Body of pancreas (tissue), 4 donors: Measurements from ENCODE around the gene OPRL1. TPM values are rescaled to one million over a fixed set of nuclear protein-coding genes. Genes with fewer than 3 reads are reported as not detected.

Experiments
- ATAC-seq: fragments of 150-250 bp; one replicate; pipeline ENCODE4 v1.9.1; 2016
- DNase-seq, 4 donors: peaks; one replicate each; pipeline ENCODE4 v3.0.0-alpha.2; 2019
- H3K27ac ChIP-seq, 4 donors: fragments of 200-600 bp; sonication (generic); 1 replicate in 3 of 4; 2 replicates in 1 of 4; pipeline versions ENCODE4 v1.5.1 to v1.6.1; 2016 to 2019; ENCODE audit warnings: mild to moderate bottlenecking in 1 of 4, mixed read lengths in 1 of 4, moderate library complexity in 1 of 4
- H3K27me3 ChIP-seq, 2 donors: fragments of 200-600 bp; sonication (generic); one replicate each; pipeline ENCODE4 v1.6.0; 2016; ENCODE audit warnings: mild to moderate bottlenecking in 1 of 2
- H3K36me3 ChIP-seq, 2 donors: fragments of 200-600 bp; sonication (generic); replicated peaks in 1 of 2; 2 replicates each; pipeline ENCODE4 v1.5.1; 2016; ENCODE audit warnings: low read depth in 2 of 2; ENCODE audit not compliant: insufficient read depth in 1 of 2
- H3K4me1 ChIP-seq: fragments of 200-600 bp; sonication (generic); one replicate; pipeline ENCODE4 v1.6.0; 2016
- H3K4me3 ChIP-seq, 2 donors: fragments of 200-600 bp; sonication (generic); 1 replicate in 1 of 2; 2 replicates in 1 of 2; pipeline ENCODE4 v1.5.1; 2016 to 2019
- H3K9me3 ChIP-seq, 3 donors: fragments of 200-600 bp; sonication (generic); 1 replicate in 2 of 3; 2 replicates in 1 of 3; pipeline ENCODE4 v1.5.1; 2016
- CTCF ChIP-seq, 7 experiments: fragments of 450-650 bp in 4 of 7; fragments of 200-600 bp in 3 of 7; sonication (generic) in 3 of 7; IDR thresholded peaks; one replicate each; pipeline ENCODE4 v1.5.1; 2016 to 2019; ENCODE audit warnings: antibody characterized with exemption in 7 of 7
- POLR2A ChIP-seq, 3 donors: fragments of 450-650 bp; IDR thresholded peaks; one replicate each; pipeline ENCODE4 v1.6.1; 2016; ENCODE audit warnings: antibody characterized with exemption in 3 of 3, mild to moderate bottlenecking in 2 of 3
- WGBS, 2 donors: methylation state at CpG; one replicate each; pipeline ENCODE4 v1.1.5; 2017; 5-methylcytosine and 5-hydroxymethylcytosine counted together
- intact Hi-C: fragments of 100-400 bp; cut with DNase I; formaldehyde crosslinking; loops from one replicate; pipeline ENCODE4 v1.15.1; 2023
- total RNA-seq, 2 donors: library from RNA; depleted of rRNA; stranded (reverse); fragments of >200 nt; gene quantifications; one replicate each; pipeline ENCODE4 v1.1.0, GENCODE V29; 2016

The OPRL1 gene
- total RNA-seq, 2 donors from 2014 or later: 1.0 to 2.6 TPM

- Histone ChIP-seq H3K4me1 (no peaks in the 10 kb centered on the region), H3K4me3 (no peak overlapping the region), H3K27ac (no peak overlapping the region), H3K27me3 (no peaks in the 10 kb centered on the region), H3K36me3 (no peaks in the 10 kb centered on the region), H3K9me3 (no peaks in the 10 kb centered on the region)
- intact Hi-C loops: no loop called here
- 18 to 21% methylated on average over 10 to 16 of the region's 16 CpGs for WGBS, 2 donors
- DNase-seq (no peak), ATAC-seq (no peak)
- no peak for TF ChIP-seq POLR2A (IDR thresholded peaks at IDR 0.05)
- TF ChIP-seq CTCF (IDR thresholded peaks at IDR 0.05): no peak
Measured at GRCh38 chr20:64091770-64092169, 11.9 kb downstream of the OPRL1 start.

DNA sequence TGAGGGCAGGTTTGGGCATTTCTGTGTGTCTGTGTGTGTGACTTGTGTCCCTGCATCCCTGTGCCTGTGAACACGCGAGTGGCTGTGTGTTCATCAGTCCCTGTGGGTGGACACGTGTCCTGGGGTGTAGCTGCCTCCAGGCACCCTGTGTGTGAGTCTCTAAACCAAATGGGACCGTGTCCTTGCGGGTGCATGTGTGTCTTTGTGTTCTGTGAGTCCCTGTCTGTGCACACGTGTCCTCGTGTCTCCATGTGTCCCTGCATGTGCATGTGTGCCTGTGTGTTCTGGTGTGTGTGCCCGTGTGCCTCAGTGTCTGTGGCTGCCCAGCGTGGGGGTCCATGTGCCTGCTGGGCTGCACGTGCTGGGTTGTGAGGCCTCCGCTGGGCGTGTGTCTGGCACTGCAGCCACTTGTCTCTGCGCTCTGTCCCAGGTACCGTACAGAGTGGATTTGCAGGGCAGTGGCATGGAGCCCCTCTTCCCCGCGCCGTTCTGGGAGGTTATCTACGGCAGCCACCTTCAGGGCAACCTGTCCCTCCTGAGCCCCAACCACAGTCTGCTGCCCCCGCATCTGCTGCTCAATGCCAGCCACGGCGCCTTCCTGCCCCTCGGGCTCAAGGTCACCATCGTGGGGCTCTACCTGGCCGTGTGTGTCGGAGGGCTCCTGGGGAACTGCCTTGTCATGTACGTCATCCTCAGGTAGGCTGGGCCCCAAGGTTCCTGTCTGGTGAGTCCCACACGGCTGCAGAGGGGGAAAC is 12.6 kb downstream of the OPRL1 start:
- Histone ChIP-seq H3K9me3 (no peaks in the 10 kb centered on the region), H3K27ac (no peak overlapping the region), H3K4me3 (no peak overlapping the region), H3K36me3 (no peaks in the 10 kb centered on the region), H3K4me1 (no peaks in the 10 kb centered on the region), H3K27me3 (no peaks in the 10 kb centered on the region)
- DNase-seq (no peak), ATAC-seq (peak; percentile 12)
- TF ChIP-seq POLR2A (IDR thresholded peaks at IDR 0.05): no peak
- TF ChIP-seq CTCF (IDR thresholded peaks at IDR 0.05): no peak
- WGBS, 2 donors: 16 to 44% methylated on average over 12 to 26 of the region's 27 CpGs
- intact Hi-C loops: no loop called here

GRCh38 chr20:64093013-64093503 is 13.2 kb downstream of the OPRL1 start:
- 61 to 66% methylated on average over 3 to 8 of the region's 9 CpGs for WGBS, 2 donors
- ATAC-seq (no peak), DNase-seq (no peak)
- Histone ChIP-seq H3K4me1 (no peaks in the 10 kb centered on the region), H3K27me3 (no peaks in the 10 kb centered on the region), H3K9me3 (no peaks in the 10 kb centered on the region), H3K4me3 (no peak overlapping the region), H3K27ac (no peak overlapping the region), H3K36me3 (no peaks in the 10 kb centered on the region)
- intact Hi-C loops: no loop called here
- TF ChIP-seq POLR2A (IDR thresholded peaks at IDR 0.05) (no peak), CTCF (IDR thresholded peaks at IDR 0.05) (no peak)

DNA sequence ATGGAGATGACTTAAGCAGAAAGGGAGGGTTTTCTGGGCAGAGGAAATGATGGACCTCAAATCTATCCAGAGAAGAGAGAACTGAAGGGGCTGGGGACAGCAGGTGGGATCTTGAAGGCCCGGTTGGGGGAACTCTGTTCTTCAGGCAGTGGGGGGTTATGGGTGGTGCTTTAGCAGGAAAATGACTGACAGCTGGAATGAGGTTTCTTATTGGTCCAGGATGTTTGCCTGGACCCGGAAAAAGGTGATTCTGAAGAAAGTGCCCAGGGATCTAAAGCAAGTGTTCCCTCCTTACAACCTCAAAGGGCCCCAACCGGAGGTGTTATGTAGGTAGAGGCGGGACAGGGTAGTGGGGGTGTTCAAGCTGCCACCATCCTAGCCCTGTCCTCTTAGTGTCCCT is 15.6 kb downstream of the OPRL1 start:
- H3K9me3 ChIP-seq: no peaks in the 10 kb centered on the region
- intact Hi-C loops: no loop called here
- DNase-seq (no peak), ATAC-seq (no peak)
- H3K4me1 ChIP-seq: no peaks in the 10 kb centered on the region
- 50 to 60% methylated on average over 4 of the region's 4 CpGs for WGBS, 2 donors
- TF ChIP-seq CTCF (IDR thresholded peaks at IDR 0.05): no peak
- no peak for TF ChIP-seq POLR2A (IDR thresholded peaks at IDR 0.05)
- no peak overlapping the region for H3K27ac ChIP-seq
- no peaks in the 10 kb centered on the region for H3K36me3 ChIP-seq
- no peaks in the 10 kb centered on the region for H3K27me3 ChIP-seq
- no peak overlapping the region for H3K4me3 ChIP-seq

DNA sequence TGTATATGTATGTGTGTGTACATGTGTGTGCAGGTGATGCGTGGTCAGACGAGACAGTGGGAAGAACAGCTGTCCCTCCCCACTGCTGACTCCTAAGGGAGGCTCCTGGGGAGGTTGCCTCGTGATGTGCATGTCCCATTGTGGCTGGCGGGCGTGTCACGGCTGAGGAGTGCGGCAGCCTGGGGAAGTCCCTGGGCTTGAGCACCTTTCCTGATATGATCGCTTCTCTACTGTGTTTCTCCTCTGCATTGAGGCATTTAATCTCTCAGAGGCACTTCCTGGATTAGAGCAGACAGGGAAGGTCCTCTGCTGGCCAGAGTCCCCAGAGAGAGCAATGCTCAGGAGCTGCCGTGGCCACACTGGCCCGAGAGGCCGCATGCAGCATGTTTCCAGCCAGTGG is 16.0 kb downstream of the OPRL1 start:
- DNase-seq (no peak), ATAC-seq (no peak)
- 73 to 74% methylated on average over 11 of the region's 11 CpGs for WGBS, 2 donors
- intact Hi-C loops: no loop called here
- no peak overlapping the region for H3K4me3 ChIP-seq
- TF ChIP-seq CTCF (IDR thresholded peaks at IDR 0.05) (no peak), POLR2A (IDR thresholded peaks at IDR 0.05) (no peak)
- no peaks in the 10 kb centered on the region for H3K27me3 ChIP-seq
- H3K36me3 ChIP-seq: no peaks in the 10 kb centered on the region
- no peaks in the 10 kb centered on the region for H3K9me3 ChIP-seq
- no peak overlapping the region for H3K27ac ChIP-seq
- no peaks in the 10 kb centered on the region for H3K4me1 ChIP-seq
